ENCODE data around the gene MTUS2.

DNA sequence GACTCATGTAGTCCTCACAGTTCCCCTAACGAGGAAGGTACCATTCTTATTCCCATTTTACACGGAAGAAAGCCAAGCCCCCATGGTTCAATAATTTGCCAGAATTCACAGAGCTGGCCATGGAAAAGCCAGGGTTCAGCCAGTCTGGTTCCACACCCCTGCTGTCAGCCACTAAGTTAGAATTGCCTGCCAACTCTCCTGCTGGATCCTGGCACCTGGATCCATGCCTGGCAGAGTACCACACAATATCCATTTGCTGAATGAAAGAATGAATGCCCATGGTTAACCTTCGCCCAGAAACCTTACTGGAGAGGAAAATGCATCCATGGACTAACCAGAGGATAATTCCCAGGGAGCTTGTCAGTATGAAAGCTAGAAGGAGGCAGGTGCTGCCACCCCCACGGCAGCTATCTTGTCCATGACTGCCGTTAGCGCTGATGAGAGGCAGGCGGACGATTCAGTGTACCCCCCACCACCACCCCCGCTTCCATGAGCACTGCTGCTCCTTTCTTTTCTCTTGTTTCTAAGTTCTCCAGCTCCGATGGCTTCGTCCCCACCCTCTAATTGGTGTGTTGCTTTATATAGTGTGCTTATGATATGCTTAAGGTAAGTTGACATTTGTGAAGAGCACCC lies 660.9 kb downstream of the MTUS2 start:
- TF ChIP-seq, protein P1, sequence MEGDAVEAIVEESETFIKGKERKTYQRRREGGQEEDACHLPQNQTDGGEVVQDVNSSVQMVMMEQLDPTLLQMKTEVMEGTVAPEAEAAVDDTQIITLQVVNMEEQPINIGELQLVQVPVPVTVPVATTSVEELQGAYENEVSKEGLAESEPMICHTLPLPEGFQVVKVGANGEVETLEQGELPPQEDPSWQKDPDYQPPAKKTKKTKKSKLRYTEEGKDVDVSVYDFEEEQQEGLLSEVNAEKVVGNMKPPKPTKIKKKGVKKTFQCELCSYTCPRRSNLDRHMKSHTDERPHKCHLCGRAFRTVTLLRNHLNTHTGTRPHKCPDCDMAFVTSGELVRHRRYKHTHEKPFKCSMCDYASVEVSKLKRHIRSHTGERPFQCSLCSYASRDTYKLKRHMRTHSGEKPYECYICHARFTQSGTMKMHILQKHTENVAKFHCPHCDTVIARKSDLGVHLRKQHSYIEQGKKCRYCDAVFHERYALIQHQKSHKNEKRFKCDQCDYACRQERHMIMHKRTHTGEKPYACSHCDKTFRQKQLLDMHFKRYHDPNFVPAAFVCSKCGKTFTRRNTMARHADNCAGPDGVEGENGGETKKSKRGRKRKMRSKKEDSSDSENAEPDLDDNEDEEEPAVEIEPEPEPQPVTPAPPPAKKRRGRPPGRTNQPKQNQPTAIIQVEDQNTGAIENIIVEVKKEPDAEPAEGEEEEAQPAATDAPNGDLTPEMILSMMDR (conservative IDR thresholded peaks at IDR 0.05; ENCODE audit: low read length): no peak
- TF ChIP-seq EZH2phosphoT487 (IDR thresholded peaks at IDR 0.05; ENCODE audit: borderline replicate concordance): no peak
